ENCODE data around the gene EDRF1.

Gene EDRF1

DNA sequence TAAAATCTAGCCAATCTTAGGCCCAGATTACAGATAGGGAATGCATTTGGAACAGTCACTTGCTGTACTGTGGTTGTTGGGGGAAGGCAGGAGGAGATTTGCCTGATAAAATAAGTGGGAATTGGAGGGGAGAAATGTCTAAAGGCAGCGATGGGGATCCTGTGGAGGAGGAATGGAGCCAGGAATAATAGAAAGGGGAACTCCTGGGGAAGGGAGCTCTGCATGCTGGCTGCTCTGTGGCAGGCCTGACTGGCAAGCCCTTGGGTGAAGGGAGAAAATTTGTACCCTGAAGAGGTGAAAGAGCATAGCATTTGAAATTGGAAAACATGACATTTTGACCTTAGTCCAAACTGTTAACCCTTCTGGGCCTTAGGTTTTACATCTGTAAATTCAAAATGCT lies 42.5 kb downstream of the EDRF1 start:
- no peak overlapping the region for H3K4me3 ChIP-seq (ENCODE audit: low read depth, low read length)
- peak; percentile 4 for DNase-seq (ENCODE audit: low read depth)
- no peak for TF ChIP-seq CTCF (IDR thresholded peaks at IDR 0.05; ENCODE audit: low read depth, low read length, missing control alignments)
- in situ Hi-C loops (cut with HindIII; ENCODE audit: low sequenced_read_pairs): no loop called here

GRCh38 chr10:125762692-125763648 lies 43.5 kb downstream of the EDRF1 start:
- no peak for DNase-seq (ENCODE audit: low read depth)
- H3K4me3 ChIP-seq (ENCODE audit: low read depth, low read length): no peak overlapping the region
- TF ChIP-seq CTCF (IDR thresholded peaks at IDR 0.05; ENCODE audit: low read depth, low read length, missing control alignments): no peak
- in situ Hi-C loops (cut with HindIII; ENCODE audit: low sequenced_read_pairs): no loop called here

DNA sequence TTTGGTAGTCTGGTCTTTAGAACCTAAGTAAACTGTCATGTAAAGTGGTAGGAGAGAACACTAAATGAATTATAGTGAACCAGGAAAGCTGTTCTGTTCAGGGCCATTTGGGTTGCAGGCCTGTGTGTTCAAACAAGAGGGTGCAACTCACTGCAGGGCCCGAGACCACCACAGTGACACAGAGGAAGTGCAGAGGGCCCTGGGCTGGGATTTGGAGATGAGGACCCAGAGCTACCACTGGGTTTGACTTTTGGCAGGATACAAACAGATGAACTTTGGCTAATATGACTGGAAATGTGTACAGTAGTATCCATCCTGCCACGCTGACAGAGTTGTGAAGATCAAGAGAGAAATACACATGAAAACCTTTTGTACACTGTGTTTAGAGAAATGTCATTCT lies 46.3 kb downstream of the EDRF1 start:
- no peak for DNase-seq (ENCODE audit: low read depth)
- no peak for TF ChIP-seq CTCF (IDR thresholded peaks at IDR 0.05; ENCODE audit: low read depth, low read length, missing control alignments)
- in situ Hi-C loops (cut with HindIII; ENCODE audit: low sequenced_read_pairs): no loop called here
- H3K4me3 ChIP-seq (ENCODE audit: low read depth, low read length): no peak overlapping the region

GRCh38 chr10:125766511-125766910 lies 47.0 kb downstream of the EDRF1 start:
- no peak for TF ChIP-seq CTCF (IDR thresholded peaks at IDR 0.05; ENCODE audit: low read depth, low read length, missing control alignments)
- in situ Hi-C loops (cut with HindIII; ENCODE audit: low sequenced_read_pairs): no loop called here
- no peak for DNase-seq (ENCODE audit: low read depth)
- H3K4me3 ChIP-seq (ENCODE audit: low read depth, low read length): no peak overlapping the region

- H3K4me3 ChIP-seq (ENCODE audit: low read depth, low read length): no peak overlapping the region
- peak; percentile 19 for DNase-seq (ENCODE audit: low read depth)
- in situ Hi-C loops (cut with HindIII; ENCODE audit: low sequenced_read_pairs): no loop called here
- no peak for TF ChIP-seq CTCF (IDR thresholded peaks at IDR 0.05; ENCODE audit: low read depth, low read length, missing control alignments)
Observed at GRCh38 chr10:125768219-125768855, 48.8 kb downstream of the EDRF1 start.

GRCh38 chr10:125769175-125769574 lies 49.7 kb downstream of the EDRF1 start:
- H3K4me3 ChIP-seq (ENCODE audit: low read depth, low read length): no peak overlapping the region
- no peak for DNase-seq (ENCODE audit: low read depth)
- in situ Hi-C loops (cut with HindIII; ENCODE audit: low sequenced_read_pairs): no loop called here
- TF ChIP-seq CTCF (IDR thresholded peaks at IDR 0.05; ENCODE audit: low read depth, low read length, missing control alignments): no peak
